ENCODE measurements around the gene NANOS1. TPM values are rescaled to one million over a fixed set of nuclear protein-coding genes. Genes with fewer than 3 reads are reported as not detected.

NANOS1 gene
- polyA plus RNA-seq, 3 donors from 2014 or later = 0.12 to 0.24 TPM; not detected in 1

Other genes starting within 250 kb of the NANOS1 start
- 10 to 100 TPM; 19.9 to 61.2 (median 21.4) TPM for gene EIF3A, start 51.1 kb downstream of the NANOS1 start, polyA plus RNA-seq
- 10 to 100 TPM; 26.2 to 37.4 (median 36.9) TPM for gene DENND10, start 74.4 kb downstream of the NANOS1 start, polyA plus RNA-seq
- 10 to 100 TPM; 11.6 to 15.7 (median 12.6) TPM for gene SFXN4, start 136.0 kb downstream of the NANOS1 start, polyA plus RNA-seq
- gene PRDX3, start 149.1 kb downstream of the NANOS1 start, polyA plus RNA-seq = 10 to 100 TPM; 61.6 to 99.8 (median 76.5) TPM
- gene GRK5, start 177.9 kb downstream of the NANOS1 start, polyA plus RNA-seq = 10 to 100 TPM in 1 of 3 donors, 1 to 10 TPM in 2; 2.1 to 12.4 (median 3.3) TPM